ENCODE results near the gene RASAL2.
"Not testable (repeated sequence)": the region's sequence is repeated elsewhere in the genome, so short reads cannot be mapped to it uniquely, and the experiment has no call there.

Gene RASAL2

DNA sequence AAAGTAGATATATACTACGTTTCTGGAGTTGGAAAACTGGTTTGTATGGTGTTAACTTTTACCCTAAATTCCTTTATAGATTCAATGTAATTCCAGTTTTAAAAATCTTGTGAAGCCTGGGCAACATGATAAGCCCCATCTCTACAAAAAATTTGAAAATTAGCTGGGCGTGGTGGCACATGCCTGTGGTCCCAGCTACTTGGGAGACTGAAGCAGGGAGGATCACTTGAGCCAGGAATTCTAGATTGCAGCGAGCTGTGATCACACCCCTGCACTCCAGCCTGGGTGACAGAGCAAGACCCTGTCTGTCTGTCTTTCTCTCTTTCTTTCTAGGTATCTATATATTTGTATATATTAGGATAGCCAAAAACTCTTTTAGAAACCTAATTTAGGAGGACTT, 260.9 kb downstream of the RASAL2 start:
- DNase-seq: peak; percentile 56

DNA sequence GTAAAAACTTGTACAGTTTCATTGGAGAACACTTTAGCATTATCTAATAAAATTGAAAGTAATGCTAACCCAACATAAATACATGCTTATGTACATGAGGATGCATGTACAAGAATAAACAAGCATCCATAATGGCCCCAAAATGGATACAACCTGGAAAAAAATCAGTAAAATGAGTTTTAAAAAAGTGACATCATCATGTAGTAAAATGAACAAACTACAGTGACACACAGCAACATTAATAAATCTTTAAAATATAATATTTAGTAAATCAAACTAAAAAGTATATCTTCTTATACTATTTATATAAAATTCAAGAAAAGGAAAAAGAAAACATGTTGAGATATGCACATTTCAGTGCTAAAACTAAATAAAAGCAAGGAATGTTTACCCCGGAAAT, 262.4 kb downstream of the RASAL2 start:
- no peak for DNase-seq

- no peak for DNase-seq
Measured at GRCh38 chr1:178358456-178358855, 264.6 kb downstream of the RASAL2 start.

DNA sequence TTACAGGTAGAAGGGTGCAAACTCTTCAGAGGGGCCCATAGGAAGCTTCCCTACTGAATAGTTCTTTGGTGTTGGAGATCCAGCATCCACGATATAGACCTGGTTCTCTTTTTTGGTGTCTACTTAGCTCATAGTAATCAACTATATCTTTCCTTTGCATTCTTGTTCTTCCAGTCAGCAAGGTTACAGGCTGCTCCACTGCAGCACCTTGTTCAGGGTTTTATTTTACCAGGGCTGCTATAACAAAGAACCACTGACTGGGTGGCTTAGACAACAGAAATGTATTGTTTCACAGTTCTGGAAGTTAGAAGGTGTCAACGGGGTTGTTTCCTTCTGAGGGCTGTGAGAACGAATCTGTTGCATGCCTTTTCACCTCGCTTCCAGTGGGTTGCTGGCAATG, 266.5 kb downstream of the RASAL2 start:
- no peak for DNase-seq

DNA sequence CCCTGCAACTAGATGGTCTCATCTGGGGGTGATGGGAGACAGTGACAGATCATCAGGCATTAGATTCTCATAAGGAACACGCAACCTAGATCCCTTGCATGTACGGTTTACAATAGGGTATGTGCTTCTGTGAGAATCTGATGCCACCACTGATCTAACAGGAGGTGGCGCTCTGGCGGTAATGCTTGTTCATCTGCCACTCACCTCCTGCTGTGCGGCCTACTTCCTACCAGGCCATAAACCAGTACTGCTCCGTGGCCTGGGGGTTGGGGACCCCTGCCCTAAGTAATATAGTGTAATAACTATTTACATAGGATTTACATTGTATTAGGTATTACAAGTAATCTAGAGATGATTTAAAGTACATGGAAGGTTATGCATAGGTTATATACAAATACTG, 267.9 kb downstream of the RASAL2 start:
- no peak for DNase-seq

- DNase-seq: no peak
Measured at GRCh38 chr1:178362747-178363146, 268.8 kb downstream of the RASAL2 start.

DNA sequence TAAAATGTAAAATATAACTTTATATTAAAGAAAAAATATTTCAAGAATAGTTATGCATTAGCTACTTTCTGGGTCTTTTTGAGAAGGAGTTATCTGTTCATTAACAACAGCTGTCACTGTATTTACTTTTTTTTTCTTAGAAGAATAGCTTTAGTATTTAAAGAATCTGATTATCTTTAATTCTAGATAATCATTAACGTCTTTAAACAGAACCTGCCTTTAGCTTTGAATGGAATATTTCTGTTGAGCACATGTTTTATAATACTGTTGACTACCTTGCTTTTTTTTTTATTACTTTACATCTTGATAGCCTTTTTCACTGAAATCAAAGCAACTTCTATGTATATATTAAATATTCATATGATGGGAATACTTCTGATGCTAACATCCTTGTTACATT, 270.9 kb downstream of the RASAL2 start:
- no peak for DNase-seq

GRCh38 chr1:178367151-178367550, 273.2 kb downstream of the RASAL2 start:
- no peak for DNase-seq

- DNase-seq: no peak
Measured at GRCh38 chr1:178368208-178368607, 274.3 kb downstream of the RASAL2 start.

- peak; percentile 56 for DNase-seq
Measured at GRCh38 chr1:178371235-178371634, 277.3 kb downstream of the RASAL2 start.

DNA sequence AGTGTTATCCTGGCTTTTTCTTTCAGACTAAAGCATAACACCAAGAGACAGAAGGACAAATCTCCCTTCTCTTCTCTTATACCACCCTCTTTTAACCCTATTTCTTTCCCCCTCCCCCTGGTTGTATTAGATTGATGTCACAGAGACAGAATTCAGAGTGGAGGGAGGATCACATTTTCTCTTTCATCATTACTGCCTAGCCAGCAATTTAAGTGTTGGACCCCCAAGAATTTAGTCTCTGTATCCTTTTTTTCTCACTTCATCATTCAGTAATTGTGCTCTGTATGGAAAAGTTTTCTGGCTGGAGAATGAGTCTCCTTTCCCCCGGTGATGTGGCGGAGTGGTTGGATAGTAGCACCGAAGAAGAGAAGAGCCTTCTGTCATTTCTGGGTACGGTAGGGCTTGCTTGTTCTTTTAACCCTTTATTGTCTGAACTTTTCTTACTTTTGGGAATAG, 278.1 kb downstream of the RASAL2 start:
- no peak for DNase-seq

- no peak for DNase-seq
Measured at GRCh38 chr1:178374016-178374415, 280.1 kb downstream of the RASAL2 start.

GRCh38 chr1:178376008-178376407, 282.1 kb downstream of the RASAL2 start:
- DNase-seq: no peak

GRCh38 chr1:178379807-178380206, 285.9 kb downstream of the RASAL2 start:
- DNase-seq: peak; percentile 70

GRCh38 chr1:178382372-178382771, 288.5 kb downstream of the RASAL2 start:
- DNase-seq: no peak

DNA sequence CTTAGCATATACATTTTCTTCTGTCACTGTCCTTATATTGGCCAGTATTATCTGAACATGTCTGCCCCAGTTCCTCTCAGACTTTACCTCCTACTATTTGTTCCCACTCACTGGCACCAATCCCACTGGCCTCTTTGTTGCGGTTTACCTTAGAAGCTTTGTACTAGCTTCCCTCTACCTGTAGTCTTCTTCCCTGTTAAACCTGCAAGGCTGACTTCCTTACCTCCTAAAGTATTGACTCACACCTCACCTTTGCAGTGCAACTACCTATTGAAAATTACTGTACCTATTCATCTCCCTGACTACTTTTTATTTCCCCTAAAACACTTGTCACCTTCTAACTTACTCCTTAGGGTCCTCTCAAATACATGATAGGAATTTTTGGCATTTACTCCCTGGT, 291.8 kb downstream of the RASAL2 start:
- no peak for DNase-seq

DNA sequence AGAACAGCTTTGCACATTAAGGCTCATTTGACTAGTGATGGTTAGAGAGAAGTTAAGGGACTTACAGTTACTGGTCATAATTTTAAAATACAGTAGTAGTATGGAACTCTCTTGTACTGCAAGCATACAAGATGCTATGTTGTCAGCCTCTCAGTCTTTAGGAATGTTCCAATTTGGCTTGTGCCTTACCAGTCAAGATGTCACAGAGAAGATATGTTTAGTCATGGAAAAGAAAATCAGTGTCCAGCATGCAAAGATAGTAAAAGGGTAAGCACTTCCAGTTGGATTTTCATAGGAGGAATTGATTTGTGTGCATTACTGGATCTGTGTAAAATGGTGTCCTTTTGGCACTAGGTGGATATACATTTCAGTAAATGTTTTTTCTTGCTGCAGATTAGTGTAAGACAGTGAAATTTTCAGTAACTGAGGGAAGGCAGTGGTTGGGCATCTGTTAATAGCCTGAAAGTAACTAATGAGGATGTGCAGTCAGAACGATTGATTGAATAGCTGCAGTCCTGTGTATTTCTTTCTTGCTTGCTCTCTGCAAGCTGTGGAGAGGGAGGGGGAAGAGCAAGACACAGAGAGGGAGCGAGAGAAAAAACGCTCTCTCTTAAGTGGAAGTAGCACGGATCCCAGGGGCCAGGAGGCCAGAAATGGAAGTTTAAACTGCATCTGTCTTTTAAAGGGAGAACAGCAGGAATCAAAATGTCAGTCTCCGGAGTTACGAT, 294.7 kb downstream of the RASAL2 start:
- DNase-seq: no peak

GRCh38 chr1:178389441-178389840, 295.5 kb downstream of the RASAL2 start:
- DNase-seq: no peak

GRCh38 chr1:178390280-178390679, 296.4 kb downstream of the RASAL2 start:
- not testable (repeated sequence) for DNase-seq

DNA sequence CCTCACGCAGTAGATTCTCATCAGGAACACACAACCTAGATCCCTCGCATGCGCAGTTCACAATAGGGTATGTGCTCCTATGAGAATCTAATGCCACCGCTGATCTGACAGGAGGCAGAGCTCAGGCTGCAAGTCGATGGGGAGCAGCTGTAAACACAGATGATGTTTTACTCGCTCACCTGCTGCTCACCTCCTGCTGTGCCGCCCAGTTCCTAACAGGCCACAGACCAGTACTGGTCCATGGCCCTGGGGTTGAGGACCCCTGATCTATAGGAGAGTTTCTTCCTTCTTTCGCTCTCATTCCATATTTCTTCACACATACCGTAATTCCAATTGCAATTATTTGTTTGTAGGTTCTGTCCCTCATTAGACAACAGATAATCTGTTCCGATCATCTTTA, 299.5 kb downstream of the RASAL2 start:
- DNase-seq: no peak

DNA sequence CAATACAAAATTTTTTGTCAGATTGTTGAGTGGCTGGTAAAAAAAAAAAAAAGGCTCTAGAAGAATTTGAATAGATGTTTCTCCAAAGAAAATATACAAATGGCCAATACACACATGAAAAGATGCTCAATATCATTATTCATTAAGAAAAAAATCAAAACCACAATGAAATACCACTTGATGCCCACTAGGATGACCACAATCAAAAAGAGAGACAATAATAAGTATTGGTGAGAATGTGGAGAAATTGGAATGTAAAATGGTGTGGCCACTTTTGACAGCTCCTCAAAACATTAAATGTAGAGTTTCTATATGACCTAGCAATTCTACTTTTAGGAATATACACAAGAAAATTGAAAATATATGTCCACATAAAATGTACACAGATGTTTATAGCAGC, 302.9 kb downstream of the RASAL2 start:
- no peak for DNase-seq

- no peak for DNase-seq
Measured at GRCh38 chr1:178397678-178398077, 303.8 kb downstream of the RASAL2 start.

DNA sequence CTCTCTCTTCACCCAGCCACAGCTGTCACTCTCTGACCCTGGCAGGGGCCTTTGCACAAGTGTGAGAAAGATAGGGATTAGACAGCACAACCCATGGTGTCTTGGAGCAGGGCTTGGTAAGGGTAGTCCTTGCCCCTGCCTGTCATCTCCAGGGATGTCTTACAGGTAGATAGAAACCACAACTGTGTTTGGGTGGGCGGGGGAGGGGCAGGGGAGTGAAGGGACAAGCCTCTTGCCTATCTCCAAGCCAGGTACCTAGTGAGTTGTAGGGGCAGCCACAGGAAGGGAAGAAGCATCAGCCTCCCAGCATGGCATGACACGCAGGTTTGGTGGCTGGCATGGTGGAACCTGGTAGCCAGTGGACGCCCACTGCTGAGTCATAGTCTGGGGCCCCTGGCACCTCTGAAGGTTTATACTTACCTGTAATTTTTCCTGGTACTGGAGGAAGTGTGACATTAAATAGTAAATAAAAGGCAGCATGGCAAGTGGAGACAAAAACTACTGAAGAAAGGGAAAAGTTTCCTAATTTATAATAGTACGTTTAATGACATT, 305.3 kb downstream of the RASAL2 start:
- no peak for DNase-seq

DNA sequence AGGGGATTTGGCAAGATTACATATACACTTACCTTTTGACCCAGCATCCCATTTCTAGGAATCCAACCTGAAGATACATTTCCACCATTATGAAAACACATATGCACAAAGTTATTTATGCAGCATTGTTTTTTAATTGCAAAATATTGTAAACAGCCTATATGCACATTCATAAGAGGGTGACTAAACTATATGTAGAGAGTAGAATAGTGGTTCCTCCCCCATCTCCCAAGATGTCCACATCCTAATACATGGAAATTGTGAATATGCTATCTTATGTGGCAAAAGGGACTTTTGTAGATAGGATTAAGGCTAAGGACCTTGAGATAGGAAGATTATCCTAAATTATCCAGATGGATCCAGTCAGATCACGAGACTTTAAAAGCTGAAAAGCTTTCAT, 311.2 kb downstream of the RASAL2 start:
- no peak for DNase-seq

GRCh38 chr1:178407215-178407614, 313.3 kb downstream of the RASAL2 start:
- no peak for DNase-seq

Measured in islet precursor cell (in vitro differentiated cells).